Measurements from ENCODE around the gene CYBC1. TPM values are rescaled to one million over a fixed set of nuclear protein-coding genes. Genes with fewer than 3 reads are reported as not detected.
"Not testable (repeated sequence)": the region's sequence is repeated elsewhere in the genome, so short reads cannot be mapped to it uniquely, and the experiment has no call there.

CYBC1 gene
- total and polyA plus RNA-seq, 10 donors = 105 to 333 (median 284) TPM

- H3K36me3 ChIP-seq = peaks cover 0 to 29% (median 9%) of the 10 kb centered on the region in 6 donors
- H3K9me3 ChIP-seq = no peaks in the 10 kb centered on the region
- H3K4me1 ChIP-seq = peaks cover 15 to 51% (median 34%) of the 10 kb centered on the region in 6 donors
- H3K27ac ChIP-seq = no peak overlapping the region
- intact Hi-C loops (cut with DNase I; ENCODE audit: low total_unique reads) = loop anchor here (2.0 kb wide), 1 partner anchor 64 kb away; no protein-coding TSS in a partner anchor
- WGBS, 5 donors = 21 to 28% (median 25%) methylated on average over 37 to 38 of the region's 38 CpGs
- peak overlapping the region in 1 of 8 donors; percentile 14 for H3K4me3 ChIP-seq
- TF ChIP-seq POLR2A (IDR thresholded peaks at IDR 0.05) (no peak), CTCF (IDR thresholded peaks at IDR 0.05 in 8 of 11, conservative IDR thresholded peaks at IDR 0.05 in 3 of 11) (peak; percentile 23 to 80 (median 70)), POLR2AphosphoS5 (IDR thresholded peaks at IDR 0.05) (peak in 2 of 3 donors; percentile 30 to 64)
- H3K27me3 ChIP-seq (replicated peaks in 1 of 7) = no peaks in the 10 kb centered on the region
- DNase-seq = peak; percentile 88
Observed at GRCh38 chr17:82414548-82415281, 35.8 kb downstream of the CYBC1 start.

GRCh38 chr17:82412535-82413520, 37.7 kb downstream of the CYBC1 start:
- no peak for DNase-seq
- Histone ChIP-seq H3K27me3 (replicated peaks in 1 of 7) (no peaks in the 10 kb centered on the region), H3K4me3 (no peak overlapping the region), H3K9me3 (no peaks in the 10 kb centered on the region), H3K36me3 (peaks cover 0 to 45% (median 17%) of the 10 kb centered on the region in 6 donors), H3K4me1 (peaks cover 3 to 45% (median 25%) of the 10 kb centered on the region in 6 donors), H3K27ac (no peak overlapping the region)
- intact Hi-C loops (cut with DNase I; ENCODE audit: low total_unique reads) = no loop called here
- no peak for TF ChIP-seq CTCF (IDR thresholded peaks at IDR 0.05 in 8 of 11, conservative IDR thresholded peaks at IDR 0.05 in 3 of 11)
- TF ChIP-seq POLR2AphosphoS5 (IDR thresholded peaks at IDR 0.05) = no peak
- TF ChIP-seq POLR2A (IDR thresholded peaks at IDR 0.05) = no peak
- 81 to 88% (median 83%) methylated on average over 29 of the region's 29 CpGs for WGBS, 5 donors

GRCh38 chr17:82412081-82412480, 38.5 kb downstream of the CYBC1 start:
- H3K4me1 ChIP-seq = peaks cover 0 to 45% (median 22%) of the 10 kb centered on the region in 6 donors
- 85 to 92% (median 87%) methylated on average over 14 to 16 of the region's 16 CpGs for whole genome bisulfite sequencing, 5 donors
- intact Hi-C loops (cut with DNase I; ENCODE audit: low total_unique reads) = not testable (repeated sequence)

GRCh38 chr17:82411396-82412053, 39.0 kb downstream of the CYBC1 start:
- intact Hi-C loops (cut with DNase I; ENCODE audit: low total_unique reads) = no loop called here
- DNase-seq = no peak
- H3K27me3 ChIP-seq (replicated peaks in 1 of 7) = no peaks in the 10 kb centered on the region
- 91 to 96% (median 94%) methylated on average over 24 of the region's 24 CpGs for WGBS, 5 donors
- no peaks in the 10 kb centered on the region for H3K9me3 ChIP-seq
- no peak overlapping the region for H3K27ac ChIP-seq
- peaks cover 0 to 42% (median 21%) of the 10 kb centered on the region in 6 donors for H3K4me1 ChIP-seq
- peaks cover 0 to 45% (median 17%) of the 10 kb centered on the region in 6 donors for H3K36me3 ChIP-seq
- H3K4me3 ChIP-seq = no peak overlapping the region
- TF ChIP-seq POLR2AphosphoS5 (IDR thresholded peaks at IDR 0.05) = no peak
- TF ChIP-seq CTCF (IDR thresholded peaks at IDR 0.05 in 8 of 11, conservative IDR thresholded peaks at IDR 0.05 in 3 of 11) = no peak
- TF ChIP-seq POLR2A (IDR thresholded peaks at IDR 0.05) = no peak

More at GRCh38 chr17:82412081-82412480, 38.5 kb downstream of the CYBC1 start:
- peaks cover 0 to 45% (median 17%) of the 10 kb centered on the region in 6 donors for H3K36me3 ChIP-seq
- DNase-seq; H3K27ac ChIP-seq; H3K9me3 ChIP-seq; H3K27me3 ChIP-seq (replicated peaks in 1 of 7); H3K4me3 ChIP-seq: not testable (repeated sequence)

All from spleen (tissue), 11 donors.